ENCODE data around the gene B4GALT6. TPM values are rescaled to one million over a fixed set of nuclear protein-coding genes. Genes with fewer than 3 reads are reported as not detected.

B4GALT6 gene
- total and polyA plus RNA-seq, 2 of the 13 experiments (the other 11 are each of a cell fraction or from before 2014, with no cell fraction given), result 1.9 to 3.3 TPM

- TF ChIP-seq, protein P1, sequence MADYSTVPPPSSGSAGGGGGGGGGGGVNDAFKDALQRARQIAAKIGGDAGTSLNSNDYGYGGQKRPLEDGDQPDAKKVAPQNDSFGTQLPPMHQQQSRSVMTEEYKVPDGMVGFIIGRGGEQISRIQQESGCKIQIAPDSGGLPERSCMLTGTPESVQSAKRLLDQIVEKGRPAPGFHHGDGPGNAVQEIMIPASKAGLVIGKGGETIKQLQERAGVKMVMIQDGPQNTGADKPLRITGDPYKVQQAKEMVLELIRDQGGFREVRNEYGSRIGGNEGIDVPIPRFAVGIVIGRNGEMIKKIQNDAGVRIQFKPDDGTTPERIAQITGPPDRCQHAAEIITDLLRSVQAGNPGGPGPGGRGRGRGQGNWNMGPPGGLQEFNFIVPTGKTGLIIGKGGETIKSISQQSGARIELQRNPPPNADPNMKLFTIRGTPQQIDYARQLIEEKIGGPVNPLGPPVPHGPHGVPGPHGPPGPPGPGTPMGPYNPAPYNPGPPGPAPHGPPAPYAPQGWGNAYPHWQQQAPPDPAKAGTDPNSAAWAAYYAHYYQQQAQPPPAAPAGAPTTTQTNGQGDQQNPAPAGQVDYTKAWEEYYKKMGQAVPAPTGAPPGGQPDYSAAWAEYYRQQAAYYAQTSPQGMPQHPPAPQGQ (CRISPR knock-in tag; IDR thresholded peaks at IDR 0.05; ENCODE audit: borderline replicate concordance), result no peak
- TF ChIP-seq ZNF225 (CRISPR knock-in tag; IDR thresholded peaks at IDR 0.05) (no peak), MLLT10 (CRISPR knock-in tag; IDR thresholded peaks at IDR 0.05) (no peak), ZNF530 (CRISPR knock-in tag; IDR thresholded peaks at IDR 0.05; ENCODE audit: low read depth) (no peak), ZBTB21 (CRISPR knock-in tag; IDR thresholded peaks at IDR 0.05) (no peak), NFAT5 (CRISPR knock-in tag; IDR thresholded peaks at IDR 0.05) (no peak), ZNF121 (CRISPR knock-in tag; IDR thresholded peaks at IDR 0.05) (no peak), FIP1L1 (IDR thresholded peaks at IDR 0.05; ENCODE audit: borderline replicate concordance, insufficient read depth, low read depth, low read length) (no peak), ZNF678 (CRISPR knock-in tag; IDR thresholded peaks at IDR 0.05) (no peak), ZNF841 (CRISPR knock-in tag; IDR thresholded peaks at IDR 0.05; ENCODE audit: borderline replicate concordance) (no peak), NFKBIZ (CRISPR knock-in tag; IDR thresholded peaks at IDR 0.05) (no peak), PHF21A (CRISPR knock-in tag; IDR thresholded peaks at IDR 0.05) (no peak), JUN (CRISPR knock-in tag; IDR thresholded peaks at IDR 0.05) (no peak), MAFG (CRISPR knock-in tag; IDR thresholded peaks at IDR 0.05) (no peak)
Measured at GRCh38 chr18:31616586-31616985, 67.8 kb downstream of the B4GALT6 start (continued).

Data from HepG2 (cell line).